T-helper 2 cell (primary cell): ENCODE data around the gene ARHGAP24.

ENCODE experiments used
- DNase-seq, 5 experiments: peaks; one replicate each; pipeline versions ENCODE4 v3.0.0 to v3.0.0-alpha.2; 2012 to 2022

ARHGAP24 gene

DNA sequence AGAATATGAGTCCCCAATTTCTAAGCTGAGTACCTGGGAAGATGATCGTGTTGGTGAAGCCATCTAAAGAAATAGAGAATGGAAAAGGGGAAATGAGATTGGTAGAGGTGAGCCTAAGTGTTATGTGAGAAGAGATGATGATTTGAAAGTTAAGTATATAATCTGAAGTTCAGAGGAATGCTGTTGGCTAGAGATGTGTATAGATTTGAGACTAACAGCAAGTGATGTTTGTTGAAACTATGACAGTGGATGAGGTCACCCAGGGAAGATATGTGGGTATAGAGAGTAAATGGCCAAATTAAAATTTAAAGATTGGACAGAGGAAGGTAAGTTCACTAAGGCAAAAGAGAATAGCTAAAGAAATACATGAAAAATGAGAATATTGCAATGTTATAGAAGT is 560.7 kb downstream of the ARHGAP24 start:
- no peak for DNase-seq

GRCh38 chr4:86036736-86037135 is 561.8 kb downstream of the ARHGAP24 start:
- DNase-seq = no peak

- DNase-seq = no peak
Observed at GRCh38 chr4:86038037-86038436, 563.1 kb downstream of the ARHGAP24 start.

DNA sequence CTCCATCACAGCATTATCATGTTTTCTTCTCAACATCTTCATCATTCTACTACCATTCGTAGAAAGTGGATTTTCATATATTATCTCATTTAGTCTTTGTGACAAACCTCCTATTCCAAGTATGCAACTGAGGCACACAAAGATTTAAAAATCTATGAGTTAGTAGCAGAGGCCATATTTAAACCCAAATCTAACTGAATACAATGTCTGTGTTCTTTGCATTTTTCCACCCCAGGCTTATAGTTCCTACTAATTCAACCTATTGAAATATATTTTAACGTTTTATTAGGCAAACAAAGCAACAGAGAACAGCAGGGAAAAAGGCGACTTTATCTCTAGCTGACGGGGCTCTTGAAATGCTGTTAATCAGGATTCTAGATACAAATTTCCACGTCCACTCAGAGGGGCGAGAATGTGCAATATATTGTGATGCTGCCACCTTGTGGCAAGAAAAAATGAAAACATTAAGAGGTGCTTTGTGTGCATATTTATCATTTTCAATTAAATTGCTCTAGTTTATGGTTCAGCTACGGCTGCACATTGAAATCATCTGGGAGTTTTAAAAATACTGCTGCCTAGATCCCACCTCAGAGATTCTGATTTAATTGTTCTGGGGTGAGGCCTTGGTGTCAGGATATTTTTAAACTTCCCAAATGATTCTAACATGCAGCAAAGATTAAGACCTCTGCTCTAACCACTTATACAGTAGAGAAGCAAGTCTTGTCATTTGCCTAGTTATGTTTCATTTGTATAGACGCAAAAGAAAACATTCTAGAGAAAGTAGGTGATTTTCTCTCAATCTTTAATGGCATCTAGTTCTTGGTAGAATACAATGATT is 569.0 kb downstream of the ARHGAP24 start:
- DNase-seq = peak in 1 of 5 experiments; percentile 10

GRCh38 chr4:86044593-86044985 is 569.6 kb downstream of the ARHGAP24 start:
- DNase-seq = no peak

DNA sequence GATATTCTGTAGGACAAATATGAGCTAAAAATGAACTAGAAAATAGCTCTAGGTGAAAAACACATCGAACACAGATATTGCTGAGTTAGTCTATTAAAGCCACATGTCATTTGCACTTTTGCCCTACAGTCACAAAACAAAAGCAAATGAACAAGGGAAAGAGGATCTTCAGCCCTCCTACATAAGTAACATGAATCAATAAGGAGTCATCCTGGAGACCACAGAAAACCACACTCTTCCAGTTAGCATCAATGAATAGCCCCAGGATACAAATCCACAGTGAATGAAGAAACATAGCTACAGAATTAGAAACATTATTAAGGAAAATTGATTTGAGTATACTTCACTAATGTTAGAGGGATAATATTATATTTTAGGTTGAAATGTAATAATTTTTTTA is 573.5 kb downstream of the ARHGAP24 start:
- DNase-seq = no peak

GRCh38 chr4:86050496-86050895 is 575.5 kb downstream of the ARHGAP24 start:
- no peak for DNase-seq
